GM23338 (cell line): ENCODE measurements around the gene TEAD2. TPM values are rescaled to one million over a fixed set of nuclear protein-coding genes. Genes with fewer than 3 reads are reported as not detected.

Source experiments
- ATAC-seq: fragments of 200-7000 bp; cut with Tn5 transposase; 3 replicates; pipeline ENCODE4 v1.9.1; 2020
- DNase-seq: peaks from one replicate; pipeline ENCODE4 v3.0.0-alpha.2; 2015; ENCODE audit warnings: low spot score
- H2AFZ ChIP-seq: fragments of 200-600 bp; sonication (generic); 2 replicates; pipeline ENCODE4 v1.8.0; 2016; ENCODE audit warnings: antibody characterized with exemption, mild to moderate bottlenecking, moderate library complexity
- H3F3A ChIP-seq: fragments of 200-600 bp; sonication (generic); replicated peaks from 2 replicates; pipeline ENCODE4 v1.8.0; 2017; ENCODE audit warnings: antibody characterized with exemption, mixed run types, low read depth
- H3K27ac ChIP-seq: fragments of 200-600 bp; sonication (generic); 2 replicates; pipeline ENCODE4 v1.6.1; 2016; ENCODE audit warnings: low read depth
- H3K27me3 ChIP-seq: fragments of 200-600 bp; sonication (generic); 2 replicates; pipeline ENCODE4 v1.8.0; 2016; ENCODE audit warnings: mild to moderate bottlenecking, mixed run types, moderate library complexity; ENCODE audit not compliant: insufficient read depth
- H3K36me3 ChIP-seq: fragments of 200-600 bp; sonication (generic); 2 replicates; pipeline ENCODE4 v1.8.0; 2016; ENCODE audit warnings: mild to moderate bottlenecking; ENCODE audit not compliant: insufficient read depth
- H3K4me1 ChIP-seq: fragments of 200-600 bp; sonication (generic); 2 replicates; pipeline ENCODE4 v1.8.0; 2016; ENCODE audit warnings: mild to moderate bottlenecking, moderate library complexity; ENCODE audit not compliant: insufficient read depth
- H3K4me2 ChIP-seq: fragments of 200-600 bp; sonication (generic); 2 replicates; pipeline ENCODE4 v1.7.1; 2017; ENCODE audit warnings: mixed run types
- H3K4me3 ChIP-seq: fragments of 200-600 bp; sonication (generic); 2 replicates; pipeline ENCODE4 v1.6.1; 2016; ENCODE audit warnings: mixed run types
- H3K79me2 ChIP-seq: fragments of 200-600 bp; sonication (generic); replicated peaks from 2 replicates; pipeline ENCODE4 v1.8.0; 2017; ENCODE audit warnings: mild to moderate bottlenecking; ENCODE audit not compliant: insufficient read depth
- H3K9me2 ChIP-seq: fragments of 200-600 bp; sonication (generic); 2 replicates; pipeline ENCODE4 v1.8.0; 2017; ENCODE audit not compliant: insufficient read depth
- H4K20me1 ChIP-seq: fragments of 200-600 bp; sonication (generic); replicated peaks from 2 replicates; pipeline ENCODE4 v1.8.0; 2017; ENCODE audit warnings: mild to moderate bottlenecking; ENCODE audit not compliant: insufficient read depth
- H3K27ac Mint-ChIP-seq: 2 replicates; pipeline ENCODE4 v1.8.0; 2020; ENCODE audit warnings: inconsistent platforms, mild to moderate bottlenecking, moderate library complexity, mixed read lengths
- H3K27me3 Mint-ChIP-seq: 3 replicates; pipeline ENCODE4 v1.8.0; 2022; ENCODE audit warnings: low read depth, mild to moderate bottlenecking, moderate library complexity, mixed read lengths, inconsistent platforms; ENCODE audit not compliant: insufficient read depth, poor library complexity
- H3K36me3 Mint-ChIP-seq: 3 replicates; pipeline ENCODE4 v1.8.0; 2021; ENCODE audit warnings: low read depth, mild to moderate bottlenecking, inconsistent platforms, moderate library complexity, mixed read lengths
- H3K4me1 Mint-ChIP-seq: 3 replicates; pipeline ENCODE4 v1.8.0; 2020; ENCODE audit warnings: mild to moderate bottlenecking, inconsistent platforms, mixed read lengths
- H3K4me3 Mint-ChIP-seq: 3 replicates; pipeline ENCODE4 v1.8.0; 2021; ENCODE audit warnings: moderate library complexity, mild to moderate bottlenecking, inconsistent platforms, mixed read lengths
- H3K9me3 Mint-ChIP-seq: 3 replicates; pipeline ENCODE4 v1.8.0; 2020; ENCODE audit warnings: moderate library complexity, mild to moderate bottlenecking, inconsistent platforms, mixed read lengths
- CREB1 ChIP-seq: fragments of 250-450 bp; sonication (Bioruptor Pico); IDR thresholded peaks from 2 replicates; pipeline ENCODE4 v1.5.0; 2020; ENCODE audit warnings: low read depth, mild to moderate bottlenecking, moderate library complexity
- CTCF ChIP-seq, 2 experiments: fragments of 200-600 bp in 1 of 2; sonication (generic) in 1 of 2; conservative IDR thresholded peaks; 2 replicates each; pipeline versions ENCODE4 v1.5.1 to v1.6.1; 2016 to 2017; ENCODE audit warnings: antibody characterized with exemption in 2 of 2, low read depth in 2 of 2, mild to moderate bottlenecking in 2 of 2, moderate library complexity in 1 of 2
- ETS1 ChIP-seq: IDR thresholded peaks from 2 replicates; pipeline ENCODE4 v1.6.1; 2016; ENCODE audit warnings: antibody characterized with exemption
- EZH2 ChIP-seq: fragments of 200-600 bp; sonication (generic); IDR thresholded peaks from one replicate; pipeline ENCODE4 v1.8.0; 2017; ENCODE audit warnings: antibody characterized with exemption, mild to moderate bottlenecking, low read depth; ENCODE audit not compliant: unreplicated experiment
- EZH2phosphoT487 ChIP-seq: fragments of 200-600 bp; sonication (generic); IDR thresholded peaks from one replicate; pipeline ENCODE4 v1.8.1; 2018; ENCODE audit warnings: antibody characterized with exemption; ENCODE audit not compliant: unreplicated experiment
- JUNB ChIP-seq: IDR thresholded peaks from one replicate; pipeline ENCODE4 v1.6.1; 2016; ENCODE audit warnings: antibody characterized with exemption; ENCODE audit not compliant: unreplicated experiment
- NANOG ChIP-seq: IDR thresholded peaks from 2 replicates; pipeline ENCODE4 v1.6.1; 2016; ENCODE audit warnings: antibody characterized with exemption, borderline replicate concordance
- POLR2AphosphoS5 ChIP-seq: IDR thresholded peaks from 2 replicates; pipeline ENCODE4 v1.6.1; 2016; ENCODE audit warnings: antibody characterized with exemption, low read depth
- REST ChIP-seq: IDR thresholded peaks from one replicate; pipeline ENCODE4 v1.6.1; 2018; ENCODE audit warnings: antibody characterized with exemption; ENCODE audit not compliant: unreplicated experiment
- STAT1 ChIP-seq: IDR thresholded peaks from one replicate; pipeline ENCODE4 v1.6.1; 2016; ENCODE audit warnings: antibody characterized with exemption; ENCODE audit not compliant: unreplicated experiment
- ZNF114 ChIP-seq: fragments of 250-450 bp; sonication (Bioruptor Pico); IDR thresholded peaks from 2 replicates; pipeline ENCODE4 v1.5.0; 2020; ENCODE audit warnings: mild to moderate bottlenecking, moderate library complexity
- ZNF331 ChIP-seq: fragments of 250-450 bp; sonication (Bioruptor Pico); IDR thresholded peaks from 2 replicates; pipeline ENCODE4 v1.5.0; 2020; ENCODE audit warnings: low read depth, mild to moderate bottlenecking, moderate library complexity
- ZNF462 ChIP-seq: fragments of 250-450 bp; sonication (Bioruptor Pico); IDR thresholded peaks from 2 replicates; pipeline ENCODE4 v1.5.0; 2020; ENCODE audit warnings: mild to moderate bottlenecking, moderate library complexity
- polyA plus RNA-seq: library from polyadenylated mRNA; unstranded; fragments of >200 nt; fragmentation: Nextera tagmentation; extraction: Ambion mirVana; gene quantifications from 2 replicates; pipeline ENCODE4 v1.2.1, GENCODE V29; 2016
- total RNA-seq: library from RNA; depleted of rRNA; stranded (reverse); fragments of >200 nt; shearing (Covaris generic); gene quantifications from 2 replicates; pipeline ENCODE4 v1.2.3, GENCODE V29; 2014

Gene TEAD2
- total and polyA plus RNA-seq, 2 experiments from 2014 or later = 30.3 to 82.5 TPM

- H3K4me3 Mint-ChIP-seq = no peak within 1 kb of the TSS
- H3K9me2 ChIP-seq = no peaks in the 10 kb centered on the region
- H3K79me2 ChIP-seq = no peaks in the 10 kb centered on the region
- H3F3A ChIP-seq = 0 out of 2 replicates have a peak, but pooled peaks cover 3% of the 10 kb centered on the region
- TF ChIP-seq EZH2 = no peak
- TF ChIP-seq CTCF (conservative IDR thresholded peaks at IDR 0.05; ENCODE audit: low read depth in 2 of 2) = no peak
- no peak for TF ChIP-seq REST
- no peak for TF ChIP-seq NANOG
- no peak for TF ChIP-seq JUNB
- no peak for TF ChIP-seq ZNF462 (CRISPR knock-in tag)
- no peak for TF ChIP-seq CREB1 (CRISPR knock-in tag)
- no peak for TF ChIP-seq EZH2phosphoT487
- no peak for TF ChIP-seq ETS1
- TF ChIP-seq ZNF114 (CRISPR knock-in tag) = no peak
- TF ChIP-seq POLR2AphosphoS5 = no peak
- no peak for TF ChIP-seq ZNF331
- TF ChIP-seq STAT1 = no peak
- no peak within 1 kb of the TSS for H3K4me3 ChIP-seq
- no peaks in the 10 kb centered on the region for H3K27me3 ChIP-seq
- no peak within 1 kb of the TSS for H3K27ac Mint-ChIP-seq
- H3K4me2 ChIP-seq = no peak within 1 kb of the TSS
- H3K27ac ChIP-seq = no peak within 1 kb of the TSS
- ATAC-seq = no peak
- peaks cover 18% of the 10 kb centered on the region for H3K9me3 Mint-ChIP-seq
- no peaks in the 10 kb centered on the region for H3K36me3 ChIP-seq
- H3K27me3 Mint-ChIP-seq = peaks cover 2% of the 10 kb centered on the region
- no peak for DNase-seq
- H4K20me1 ChIP-seq = no peaks in the 10 kb centered on the region
- H3K36me3 Mint-ChIP-seq = peaks cover 6% of the 10 kb centered on the region; the same call in 2 of the 3 replicates
- H3K4me1 Mint-ChIP-seq = peaks cover 3% of the 10 kb centered on the region; the same call in 1 of the 3 replicates
- no peak within 1 kb of the TSS for H2AFZ ChIP-seq
- H3K4me1 ChIP-seq = no peaks in the 10 kb centered on the region
These were observed 37.2 kb downstream of the TEAD2 start, which contains the start of gene SLC6A16 for GRCh38 chr19:49324801-49325576. Gene SLC6A16 (minus strand): TSS chr19:49325191. CDS start chr19:49311347, 13,844 bp downstream.
